Measurements from ENCODE around the gene DUSP23. TPM values are rescaled to one million over a fixed set of nuclear protein-coding genes. Genes with fewer than 3 reads are reported as not detected.

The DUSP23 gene
- total RNA-seq, 1 donor from 2014 or later, result 33.0 TPM

DNA sequence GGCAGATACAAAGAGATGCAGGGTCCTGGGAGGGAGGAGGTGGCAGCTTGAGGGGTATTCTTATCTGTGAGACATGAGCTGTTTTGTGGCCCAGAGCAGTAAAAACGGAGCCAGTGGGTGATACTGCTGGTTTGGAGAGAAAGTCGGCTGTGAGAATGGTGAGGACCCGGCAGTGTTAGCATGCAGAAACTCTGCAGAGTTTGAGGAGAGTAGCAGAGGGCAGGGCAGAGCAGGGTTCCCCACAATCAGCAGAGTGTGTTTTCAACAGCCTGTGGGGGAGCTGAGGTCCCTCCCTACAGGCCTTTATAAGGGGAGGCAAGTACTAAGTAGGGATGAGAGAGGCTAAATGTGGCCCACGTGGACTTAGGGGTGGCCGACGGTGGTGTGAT is 46.3 kb downstream of the DUSP23 start:
- peak overlapping the region; percentile 38 for H3K4me3 Mint-ChIP-seq
- intact Hi-C loops (cut with micrococcal nuclease), result no loop called here

DNA sequence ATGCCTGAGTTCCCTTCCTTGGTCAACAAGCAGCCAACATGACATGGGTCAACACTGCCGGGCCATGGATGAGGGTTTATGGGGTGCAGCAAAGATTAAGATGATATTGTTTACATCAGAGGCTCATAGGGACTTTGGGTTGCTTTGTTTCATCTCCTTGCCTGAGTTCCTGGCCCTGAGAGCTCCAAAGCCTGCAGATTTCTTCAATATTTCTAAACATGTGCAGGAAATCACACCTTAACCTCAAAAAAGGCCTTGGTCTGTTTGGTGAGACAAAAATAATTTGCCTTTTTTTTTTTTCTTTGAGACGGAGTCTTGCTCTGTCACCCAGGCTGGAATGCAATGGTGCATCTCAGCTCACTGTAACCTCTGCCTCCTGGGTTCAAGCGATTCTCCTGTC is 46.8 kb downstream of the DUSP23 start:
- peak overlapping the region; percentile 38 for H3K4me3 Mint-ChIP-seq
- peak overlapping the region; percentile 78 for H3K27ac Mint-ChIP-seq
- peaks cover 3% of the 10 kb centered on the region for H3K9me3 Mint-ChIP-seq
- no peaks in the 10 kb centered on the region for H3K36me3 Mint-ChIP-seq (ENCODE audit: low read depth)
- DNase-seq, result peak; percentile 68
- peaks cover 31% of the 10 kb centered on the region for H3K27me3 Mint-ChIP-seq
- intact Hi-C loops (cut with micrococcal nuclease), result no loop called here
- peaks cover 51% of the 10 kb centered on the region for H3K4me1 Mint-ChIP-seq

More for the DNA sequence above, 46.3 kb downstream of the DUSP23 start:
- no peaks in the 10 kb centered on the region for H3K36me3 Mint-ChIP-seq (ENCODE audit: low read depth)
- H3K4me1 Mint-ChIP-seq, result peaks cover 51% of the 10 kb centered on the region
- peak overlapping the region; percentile 78 for H3K27ac Mint-ChIP-seq
- H3K9me3 Mint-ChIP-seq, result peaks cover 3% of the 10 kb centered on the region
- no peak for DNase-seq
- H3K27me3 Mint-ChIP-seq, result peaks cover 33% of the 10 kb centered on the region

DNA sequence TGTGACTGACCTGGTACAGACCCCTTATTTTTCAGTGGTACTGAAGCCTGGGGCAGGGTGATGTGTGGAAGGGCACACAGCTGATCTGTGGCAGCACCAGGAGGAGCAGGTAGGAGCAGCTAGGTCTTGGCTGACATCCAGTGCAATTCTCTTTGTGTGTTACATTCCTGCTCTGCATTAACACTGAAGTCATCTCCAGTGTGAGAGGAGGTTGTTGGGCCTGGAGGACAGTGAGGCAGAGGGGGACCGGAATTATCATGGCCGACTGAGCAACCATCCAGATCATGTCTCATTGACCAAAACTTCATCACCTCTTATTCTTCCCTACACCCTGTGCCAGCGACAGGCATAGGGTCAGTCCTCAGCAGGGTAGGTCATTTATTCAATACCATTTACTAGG is 47.4 kb downstream of the DUSP23 start:
- Mint-ChIP-seq H3K27ac (no peak overlapping the region), H3K9me3 (peaks cover 3% of the 10 kb centered on the region), H3K4me3 (peak overlapping the region; percentile 4), H3K27me3 (peaks cover 28% of the 10 kb centered on the region), H3K4me1 (peaks cover 49% of the 10 kb centered on the region), H3K36me3 (ENCODE audit: low read depth) (no peaks in the 10 kb centered on the region)
- intact Hi-C loops (cut with micrococcal nuclease), result no loop called here
- DNase-seq, result no peak

DNA sequence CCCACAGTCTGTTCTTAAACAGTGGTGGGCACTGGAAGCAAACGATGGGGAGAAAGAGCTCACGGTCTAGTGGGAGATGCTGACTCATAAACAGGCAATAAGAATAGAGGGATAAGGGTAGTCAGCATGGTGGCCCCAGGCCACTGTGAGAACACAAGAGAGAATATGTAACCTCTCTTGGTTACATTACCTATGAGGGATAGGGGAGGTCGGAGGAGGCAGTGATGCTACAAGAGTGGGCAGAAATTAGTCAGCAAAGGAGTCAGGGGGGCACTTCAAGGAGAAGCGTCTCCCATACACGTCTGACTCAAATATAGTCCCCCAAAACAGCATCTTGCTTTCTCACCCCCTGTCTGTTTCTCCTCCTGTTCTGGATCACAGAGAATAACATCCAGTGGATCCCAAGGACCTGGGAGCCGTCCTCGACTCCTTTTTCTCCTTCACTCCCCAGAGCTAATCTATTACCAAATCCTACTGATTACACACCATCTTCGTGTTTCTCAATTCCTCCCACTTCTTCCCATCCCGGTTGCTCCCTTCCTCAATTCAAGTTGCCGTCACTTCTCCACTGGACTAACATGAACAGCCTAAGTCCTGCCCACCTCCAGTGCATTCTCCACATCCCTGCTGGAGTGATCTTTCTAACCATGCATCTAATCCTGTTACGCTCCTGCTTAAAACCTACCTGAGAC is 48.0 kb downstream of the DUSP23 start:
- H3K4me3 Mint-ChIP-seq, result no peak overlapping the region
- no peak overlapping the region for H3K27ac Mint-ChIP-seq
- no peaks in the 10 kb centered on the region for H3K36me3 Mint-ChIP-seq (ENCODE audit: low read depth)
- peaks cover 49% of the 10 kb centered on the region for H3K4me1 Mint-ChIP-seq
- intact Hi-C loops (cut with micrococcal nuclease), result no loop called here
- H3K27me3 Mint-ChIP-seq, result peaks cover 24% of the 10 kb centered on the region
- H3K9me3 Mint-ChIP-seq, result peaks cover 3% of the 10 kb centered on the region
- no peak for DNase-seq

DNA sequence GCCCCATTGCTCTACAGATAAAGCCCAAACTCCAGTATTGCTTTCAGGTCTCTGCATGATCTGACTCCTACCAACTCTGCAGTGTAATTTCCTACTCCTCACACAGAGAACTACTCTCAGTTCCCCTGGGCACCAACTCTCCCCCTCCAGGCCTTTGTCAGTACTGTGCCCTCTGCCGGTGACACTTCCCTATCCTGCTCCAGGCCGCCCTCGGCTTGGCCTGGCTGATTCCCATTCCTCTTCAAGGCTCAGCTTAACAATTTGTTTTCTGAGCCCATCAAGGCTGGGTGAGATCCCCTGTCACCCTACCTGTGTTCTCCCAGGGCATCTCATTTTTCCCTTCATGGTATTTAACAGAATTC is 48.5 kb downstream of the DUSP23 start:
- H3K27me3 Mint-ChIP-seq, result peaks cover 23% of the 10 kb centered on the region
- no peak overlapping the region for H3K27ac Mint-ChIP-seq
- H3K4me1 Mint-ChIP-seq, result peaks cover 46% of the 10 kb centered on the region
- H3K9me3 Mint-ChIP-seq, result peaks cover 3% of the 10 kb centered on the region
- no peak overlapping the region for H3K4me3 Mint-ChIP-seq
- intact Hi-C loops (cut with micrococcal nuclease), result no loop called here
- H3K36me3 Mint-ChIP-seq (ENCODE audit: low read depth), result no peaks in the 10 kb centered on the region
- DNase-seq, result no peak

DNA sequence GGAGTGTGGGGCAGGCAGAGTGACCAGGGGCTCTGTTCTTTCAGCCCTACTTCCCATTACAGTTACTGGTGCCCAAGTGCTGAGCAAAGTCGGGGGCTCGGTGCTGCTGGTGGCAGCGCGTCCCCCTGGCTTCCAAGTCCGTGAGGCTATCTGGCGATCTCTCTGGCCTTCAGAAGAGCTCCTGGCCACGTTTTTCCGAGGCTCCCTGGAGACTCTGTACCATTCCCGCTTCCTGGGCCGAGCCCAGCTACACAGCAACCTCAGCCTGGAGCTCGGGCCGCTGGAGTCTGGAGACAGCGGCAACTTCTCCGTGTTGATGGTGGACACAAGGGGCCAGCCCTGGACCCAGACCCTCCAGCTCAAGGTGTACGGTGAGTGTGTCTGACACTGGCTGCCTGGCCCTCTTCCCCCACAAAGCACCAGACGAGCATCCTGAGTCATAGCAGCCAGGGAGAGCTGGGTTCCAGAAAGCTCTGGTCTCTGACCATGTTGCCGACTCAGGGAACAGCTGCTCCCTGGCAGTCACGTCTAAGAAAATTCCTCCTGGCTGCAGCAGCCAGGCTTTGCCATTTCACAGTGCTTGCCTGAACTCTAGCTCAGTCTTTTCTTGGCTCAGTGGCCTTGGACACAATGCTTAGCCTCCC is 49.2 kb downstream of the DUSP23 start:
- H3K27ac Mint-ChIP-seq, result no peak overlapping the region
- DNase-seq, result no peak
- peaks cover 3% of the 10 kb centered on the region for H3K9me3 Mint-ChIP-seq
- no peak overlapping the region for H3K4me3 Mint-ChIP-seq
- intact Hi-C loops (cut with micrococcal nuclease), result no loop called here
- peaks cover 40% of the 10 kb centered on the region for H3K4me1 Mint-ChIP-seq
- H3K27me3 Mint-ChIP-seq, result peaks cover 20% of the 10 kb centered on the region
- no peaks in the 10 kb centered on the region for H3K36me3 Mint-ChIP-seq (ENCODE audit: low read depth)

DNA sequence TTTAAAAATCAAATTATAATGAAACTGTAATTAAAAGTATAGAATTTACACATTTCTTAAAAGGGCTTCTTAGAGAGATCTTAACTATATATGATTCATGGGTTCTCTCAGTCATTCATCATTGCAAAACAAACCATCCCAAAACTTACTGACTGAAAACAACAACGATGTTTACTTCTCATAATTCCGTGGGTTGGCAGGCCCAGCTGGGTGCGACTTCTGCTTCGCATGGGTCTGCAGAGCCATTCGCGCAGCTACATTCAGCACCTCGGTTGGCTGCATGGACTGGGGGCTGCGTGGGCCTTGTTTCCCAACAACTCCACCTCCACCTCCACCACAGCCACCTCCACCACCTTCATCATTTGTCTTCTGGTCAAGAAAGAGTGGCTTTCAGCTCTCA is 50.0 kb downstream of the DUSP23 start:
- intact Hi-C loops (cut with micrococcal nuclease), result no loop called here
- H3K9me3 Mint-ChIP-seq, result peaks cover 3% of the 10 kb centered on the region
- H3K4me3 Mint-ChIP-seq, result no peak overlapping the region
- no peak overlapping the region for H3K27ac Mint-ChIP-seq
- peaks cover 20% of the 10 kb centered on the region for H3K27me3 Mint-ChIP-seq
- peaks cover 32% of the 10 kb centered on the region for H3K4me1 Mint-ChIP-seq
- no peaks in the 10 kb centered on the region for H3K36me3 Mint-ChIP-seq (ENCODE audit: low read depth)
- DNase-seq, result no peak

DNA sequence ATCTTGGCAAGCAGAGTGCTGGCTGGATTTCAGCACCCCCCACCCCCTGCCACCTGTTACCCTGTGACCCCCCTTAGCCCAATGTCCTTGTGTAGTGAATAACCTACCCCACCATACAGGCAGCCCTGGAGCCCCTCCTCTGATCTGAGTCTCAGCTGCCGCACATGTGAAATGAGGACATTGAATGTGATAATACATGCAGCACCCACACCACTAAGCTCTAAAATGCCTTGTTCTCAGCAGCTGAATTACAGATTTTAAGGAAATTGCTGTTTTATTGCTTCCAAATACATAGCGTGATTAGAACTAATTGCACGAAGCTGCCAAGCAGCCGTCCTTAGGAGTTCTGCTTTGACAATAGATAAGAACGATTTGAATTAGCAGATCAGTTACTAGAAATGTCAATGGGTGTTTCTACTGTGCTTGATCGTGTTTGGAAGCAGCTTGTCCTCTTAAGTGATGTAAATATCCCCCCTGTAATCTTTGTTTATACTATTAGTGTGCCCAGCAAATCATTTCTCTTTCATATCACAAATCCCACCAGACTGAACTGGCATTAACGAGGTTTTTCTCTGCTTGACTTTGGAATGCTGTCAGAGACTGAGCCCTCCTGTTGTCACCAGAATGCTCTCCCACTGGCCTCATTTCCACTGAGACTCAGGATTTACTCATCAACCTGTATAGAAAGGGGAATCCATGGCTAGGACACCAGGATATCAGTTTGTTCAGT is 50.8 kb downstream of the DUSP23 start:
- peaks cover 24% of the 10 kb centered on the region for H3K4me1 Mint-ChIP-seq
- peaks cover 23% of the 10 kb centered on the region for H3K27me3 Mint-ChIP-seq
- no peak for DNase-seq
- H3K36me3 Mint-ChIP-seq (ENCODE audit: low read depth), result no peaks in the 10 kb centered on the region
- H3K4me3 Mint-ChIP-seq, result no peak overlapping the region
- peaks cover 3% of the 10 kb centered on the region for H3K9me3 Mint-ChIP-seq
- no peak overlapping the region for H3K27ac Mint-ChIP-seq
- intact Hi-C loops (cut with micrococcal nuclease), result no loop called here

Other genes starting within 250 kb of the DUSP23 start
- gene OR10J5, start 245.0 kb upstream of the DUSP23 start, total RNA-seq, result not detected in 2 replicates
- gene APCS, start 193.1 kb upstream of the DUSP23 start, total RNA-seq, result not detected in 2 replicates
- gene CRP, start 66.4 kb upstream of the DUSP23 start, total RNA-seq, result not detected in 2 replicates
- not detected in 2 replicates for gene FCRL6, start 21.4 kb downstream of the DUSP23 start, total RNA-seq
- gene SLAMF8, start 45.9 kb downstream of the DUSP23 start, total RNA-seq, result 1.1 and 1.2 TPM in 2 replicates
- gene VSIG8, start 81.7 kb downstream of the DUSP23 start, total RNA-seq, result not detected in 2 replicates
- 1.5 TPM in 2 replicates for gene CFAP45, start 119.2 kb downstream of the DUSP23 start, total RNA-seq
- gene TAGLN2, start 144.5 kb downstream of the DUSP23 start, total RNA-seq, result 488 and 517 TPM in 2 replicates
- gene IGSF9, start 164.7 kb downstream of the DUSP23 start, total RNA-seq, result not detected in 2 replicates
- not detected in 2 replicates for gene SLAMF9, start 173.3 kb downstream of the DUSP23 start, total RNA-seq

All from activated CD4-positive, alpha-beta T cell treated with anti-CD3 and anti-CD28 coated beads, Interleukin-2, amount 10 ng/mL, durations not matched to agents 24 days and 14 days (primary cell).